Thyroid gland (tissue), 4 donors: ENCODE results near the gene FXYD2.

ENCODE experiments used
- CTCF ChIP-seq, 6 experiments: fragments of 200-600 bp in 3 of 6; fragments of 450-650 bp in 3 of 6; sonication (generic) in 3 of 6; IDR thresholded peaks; one replicate each; pipeline ENCODE4 v1.5.1; 2016 to 2019; ENCODE audit warnings: antibody characterized with exemption in 6 of 6, mild to moderate bottlenecking in 2 of 6, inconsistent platforms in 1 of 6, moderate library complexity in 1 of 6
- POLR2A ChIP-seq, 2 donors: fragments of 450-650 bp; IDR thresholded peaks; one replicate each; pipeline ENCODE4 v1.6.1; 2017; ENCODE audit warnings: antibody characterized with exemption in 2 of 2, mild to moderate bottlenecking in 2 of 2, moderate library complexity in 1 of 2

GRCh38 chr11:117780456-117780855, 44.1 kb downstream of the FXYD2 start:
- TF ChIP-seq POLR2A (IDR thresholded peaks at IDR 0.05), result no peak
- no peak for TF ChIP-seq CTCF (IDR thresholded peaks at IDR 0.05)
